Fibroblast of villous mesenchyme (primary cell): ENCODE results near the gene CRKL. TPM values are rescaled to one million over a fixed set of nuclear protein-coding genes. Genes with fewer than 3 reads are reported as not detected.
"Not testable (repeated sequence)": the region's sequence is repeated elsewhere in the genome, so short reads cannot be mapped to it uniquely, and the experiment has no call there.

Experiments used
- DNase-seq: peaks from one replicate; pipeline ENCODE4 v3.0.0-alpha.2; 2010; ENCODE audit warnings: low read depth
- H3K4me3 ChIP-seq: 2 replicates; pipeline ENCODE4 v1.5.1; 2011; ENCODE audit warnings: low read depth, mild to moderate bottlenecking, low read length
- CTCF ChIP-seq: IDR thresholded peaks from 2 replicates; pipeline ENCODE4 v1.5.1; 2012; ENCODE audit warnings: low read depth, mild to moderate bottlenecking, low read length; ENCODE audit not compliant: insufficient read depth
- total RNA-seq: library from RNA; depleted of rRNA; stranded (reverse); fragments of >200 nt; gene quantifications from 2 replicates; pipeline ENCODE4 v1.2.3, GENCODE V29; 2012

The CRKL gene
- total RNA-seq, 1 donor: 57.4 TPM

- no peak overlapping the region for H3K4me3 ChIP-seq
- DNase-seq: no peak
- TF ChIP-seq CTCF: no peak
These were observed 53.9 kb downstream of the CRKL start for GRCh38 chr22:20970939-20971657.

GRCh38 chr22:20972014-20972694 is 54.9 kb downstream of the CRKL start:
- not testable (repeated sequence) for DNase-seq, H3K4me3 ChIP-seq

- no peak overlapping the region for H3K4me3 ChIP-seq
- TF ChIP-seq CTCF: no peak
- DNase-seq: no peak
These were observed 55.8 kb downstream of the CRKL start for GRCh38 chr22:20972933-20973577.

- no peak for DNase-seq
- TF ChIP-seq CTCF: no peak
- H3K4me3 ChIP-seq: no peak overlapping the region
These were observed 56.6 kb downstream of the CRKL start for GRCh38 chr22:20973634-20974286.

- no peak overlapping the region for H3K4me3 ChIP-seq
- no peak for TF ChIP-seq CTCF
- DNase-seq: no peak
These were observed 57.2 kb downstream of the CRKL start for GRCh38 chr22:20974336-20974955.

GRCh38 chr22:20975541-20976290 is 58.5 kb downstream of the CRKL start:
- no peak for TF ChIP-seq CTCF
- no peak for DNase-seq
- H3K4me3 ChIP-seq: no peak overlapping the region
